Measurements from ENCODE around the gene FGF18.

The FGF18 gene

GRCh38 chr5:171494452-171495121 is 75.1 kb downstream of the FGF18 start (continued):
- TF ChIP-seq ZNF214 (tag by site-specific recombination; IDR thresholded peaks at IDR 0.05; ENCODE audit: borderline replicate concordance) = no peak
- TF ChIP-seq ZNF549 (tag by site-specific recombination; IDR thresholded peaks at IDR 0.05) = no peak
- TF ChIP-seq ZNF23 (tag by site-specific recombination; IDR thresholded peaks at IDR 0.05; ENCODE audit: borderline replicate concordance) = no peak
- no peak for TF ChIP-seq ZNF571 (tag by site-specific recombination; IDR thresholded peaks at IDR 0.05)
- peak; percentile 30 for TF ChIP-seq IKZF3 (tag by site-specific recombination; IDR thresholded peaks at IDR 0.05)
- TF ChIP-seq ZNF830 (tag by site-specific recombination; IDR thresholded peaks at IDR 0.05; ENCODE audit: low read depth) = no peak
- TF ChIP-seq ZNF488 (tag by site-specific recombination; IDR thresholded peaks at IDR 0.05) = no peak
- no peak; the same call in 1 of the 2 replicates for TF ChIP-seq ZNF2 (tag by site-specific recombination; IDR thresholded peaks at IDR 0.05)
- TF ChIP-seq, protein P1, sequence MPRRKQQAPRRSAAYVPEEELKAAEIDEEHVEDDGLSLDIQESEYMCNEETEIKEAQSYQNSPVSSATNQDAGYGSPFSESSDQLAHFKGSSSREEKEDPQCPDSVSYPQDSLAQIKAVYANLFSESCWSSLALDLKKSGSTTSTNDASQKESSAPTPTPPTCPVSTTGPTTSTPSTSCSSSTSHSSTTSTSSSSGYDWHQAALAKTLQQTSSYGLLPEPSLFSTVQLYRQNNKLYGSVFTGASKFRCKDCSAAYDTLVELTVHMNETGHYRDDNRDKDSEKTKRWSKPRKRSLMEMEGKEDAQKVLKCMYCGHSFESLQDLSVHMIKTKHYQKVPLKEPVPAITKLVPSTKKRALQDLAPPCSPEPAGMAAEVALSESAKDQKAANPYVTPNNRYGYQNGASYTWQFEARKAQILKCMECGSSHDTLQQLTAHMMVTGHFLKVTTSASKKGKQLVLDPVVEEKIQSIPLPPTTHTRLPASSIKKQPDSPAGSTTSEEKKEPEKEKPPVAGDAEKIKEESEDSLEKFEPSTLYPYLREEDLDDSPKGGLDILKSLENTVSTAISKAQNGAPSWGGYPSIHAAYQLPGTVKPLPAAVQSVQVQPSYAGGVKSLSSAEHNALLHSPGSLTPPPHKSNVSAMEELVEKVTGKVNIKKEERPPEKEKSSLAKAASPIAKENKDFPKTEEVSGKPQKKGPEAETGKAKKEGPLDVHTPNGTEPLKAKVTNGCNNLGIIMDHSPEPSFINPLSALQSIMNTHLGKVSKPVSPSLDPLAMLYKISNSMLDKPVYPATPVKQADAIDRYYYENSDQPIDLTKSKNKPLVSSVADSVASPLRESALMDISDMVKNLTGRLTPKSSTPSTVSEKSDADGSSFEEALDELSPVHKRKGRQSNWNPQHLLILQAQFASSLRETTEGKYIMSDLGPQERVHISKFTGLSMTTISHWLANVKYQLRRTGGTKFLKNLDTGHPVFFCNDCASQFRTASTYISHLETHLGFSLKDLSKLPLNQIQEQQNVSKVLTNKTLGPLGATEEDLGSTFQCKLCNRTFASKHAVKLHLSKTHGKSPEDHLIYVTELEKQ (tag by site-specific recombination; IDR thresholded peaks at IDR 0.05; ENCODE audit: borderline replicate concordance) = no peak
- TF ChIP-seq ZNF837 (tag by site-specific recombination; IDR thresholded peaks at IDR 0.05) = no peak
- peak; percentile 68; the same call in 1 of the 2 replicates for TF ChIP-seq ZNF561 (tag by site-specific recombination; IDR thresholded peaks at IDR 0.05; ENCODE audit: borderline replicate concordance)
- TF ChIP-seq ZNF776 (tag by site-specific recombination; IDR thresholded peaks at IDR 0.05; ENCODE audit: borderline replicate concordance) = no peak
- TF ChIP-seq ZNF404 (tag by site-specific recombination; IDR thresholded peaks at IDR 0.05) = no peak
- no peak for TF ChIP-seq ZNF133 (tag by site-specific recombination; IDR thresholded peaks at IDR 0.05)
- TF ChIP-seq SALL2 (tag by site-specific recombination; IDR thresholded peaks at IDR 0.05; ENCODE audit: borderline replicate concordance) = no peak
- no peak for TF ChIP-seq ZNF791 (tag by site-specific recombination; IDR thresholded peaks at IDR 0.05)
- no peak for TF ChIP-seq ZNF221 (tag by site-specific recombination; IDR thresholded peaks at IDR 0.05; ENCODE audit: borderline replicate concordance)
- no peak for TF ChIP-seq ZSCAN5A (tag by site-specific recombination; IDR thresholded peaks at IDR 0.05)
- no peak for TF ChIP-seq ZNF544 (tag by site-specific recombination; IDR thresholded peaks at IDR 0.05)
- TF ChIP-seq, protein P2, sequence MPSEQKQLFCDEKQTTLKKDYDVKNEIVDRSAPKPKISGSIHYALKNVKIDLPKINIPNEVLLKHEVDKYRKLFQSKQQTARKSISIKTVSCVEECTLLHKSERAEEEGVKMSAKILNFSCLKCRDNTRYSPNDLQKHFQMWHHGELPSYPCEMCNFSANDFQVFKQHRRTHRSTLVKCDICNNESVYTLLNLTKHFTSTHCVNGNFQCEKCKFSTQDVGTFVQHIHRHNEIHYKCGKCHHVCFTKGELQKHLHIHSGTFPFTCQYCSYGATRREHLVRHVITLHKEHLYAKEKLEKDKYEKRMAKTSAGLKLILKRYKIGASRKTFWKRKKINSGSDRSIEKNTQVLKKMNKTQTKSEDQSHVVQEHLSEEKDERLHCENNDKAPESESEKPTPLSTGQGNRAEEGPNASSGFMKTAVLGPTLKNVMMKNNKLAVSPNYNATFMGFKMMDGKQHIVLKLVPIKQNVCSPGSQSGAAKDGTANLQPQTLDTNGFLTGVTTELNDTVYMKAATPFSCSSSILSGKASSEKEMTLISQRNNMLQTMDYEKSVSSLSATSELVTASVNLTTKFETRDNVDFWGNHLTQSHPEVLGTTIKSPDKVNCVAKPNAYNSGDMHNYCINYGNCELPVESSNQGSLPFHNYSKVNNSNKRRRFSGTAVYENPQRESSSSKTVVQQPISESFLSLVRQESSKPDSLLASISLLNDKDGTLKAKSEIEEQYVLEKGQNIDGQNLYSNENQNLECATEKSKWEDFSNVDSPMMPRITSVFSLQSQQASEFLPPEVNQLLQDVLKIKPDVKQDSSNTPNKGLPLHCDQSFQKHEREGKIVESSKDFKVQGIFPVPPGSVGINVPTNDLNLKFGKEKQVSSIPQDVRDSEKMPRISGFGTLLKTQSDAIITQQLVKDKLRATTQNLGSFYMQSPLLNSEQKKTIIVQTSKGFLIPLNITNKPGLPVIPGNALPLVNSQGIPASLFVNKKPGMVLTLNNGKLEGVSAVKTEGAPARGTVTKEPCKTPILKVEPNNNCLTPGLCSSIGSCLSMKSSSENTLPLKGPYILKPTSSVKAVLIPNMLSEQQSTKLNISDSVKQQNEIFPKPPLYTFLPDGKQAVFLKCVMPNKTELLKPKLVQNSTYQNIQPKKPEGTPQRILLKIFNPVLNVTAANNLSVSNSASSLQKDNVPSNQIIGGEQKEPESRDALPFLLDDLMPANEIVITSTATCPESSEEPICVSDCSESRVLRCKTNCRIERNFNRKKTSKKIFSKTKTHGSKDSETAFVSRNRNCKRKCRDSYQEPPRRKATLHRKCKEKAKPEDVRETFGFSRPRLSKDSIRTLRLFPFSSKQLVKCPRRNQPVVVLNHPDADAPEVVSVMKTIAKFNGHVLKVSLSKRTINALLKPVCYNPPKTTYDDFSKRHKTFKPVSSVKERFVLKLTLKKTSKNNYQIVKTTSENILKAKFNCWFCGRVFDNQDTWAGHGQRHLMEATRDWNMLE (tag by site-specific recombination; conservative IDR thresholded peaks at IDR 0.05; ENCODE audit: low read depth) = no peak
- no peak for TF ChIP-seq ZNF24 (tag by site-specific recombination; IDR thresholded peaks at IDR 0.05)
- TF ChIP-seq, protein P3, sequence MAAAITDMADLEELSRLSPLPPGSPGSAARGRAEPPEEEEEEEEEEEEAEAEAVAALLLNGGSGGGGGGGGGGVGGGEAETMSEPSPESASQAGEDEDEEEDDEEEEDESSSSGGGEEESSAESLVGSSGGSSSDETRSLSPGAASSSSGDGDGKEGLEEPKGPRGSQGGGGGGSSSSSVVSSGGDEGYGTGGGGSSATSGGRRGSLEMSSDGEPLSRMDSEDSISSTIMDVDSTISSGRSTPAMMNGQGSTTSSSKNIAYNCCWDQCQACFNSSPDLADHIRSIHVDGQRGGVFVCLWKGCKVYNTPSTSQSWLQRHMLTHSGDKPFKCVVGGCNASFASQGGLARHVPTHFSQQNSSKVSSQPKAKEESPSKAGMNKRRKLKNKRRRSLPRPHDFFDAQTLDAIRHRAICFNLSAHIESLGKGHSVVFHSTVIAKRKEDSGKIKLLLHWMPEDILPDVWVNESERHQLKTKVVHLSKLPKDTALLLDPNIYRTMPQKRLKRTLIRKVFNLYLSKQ (tag by site-specific recombination; IDR thresholded peaks at IDR 0.05; ENCODE audit: borderline replicate concordance) = no peak
- no peak for TF ChIP-seq ZNF37A (tag by site-specific recombination; IDR thresholded peaks at IDR 0.05)
- TF ChIP-seq ZNF416 (tag by site-specific recombination; IDR thresholded peaks at IDR 0.05) = no peak
